Measurements from ENCODE around the gene CENPI.

- TF ChIP-seq CTCF (IDR thresholded peaks at IDR 0.05) (no peak), EP300 (IDR thresholded peaks at IDR 0.05) (no peak)
Observed at GRCh38 chrX:101051549-101052302, 46.3 kb upstream of the CENPI start, which contains the start of gene TRMT2B.

All from ovary (tissue), 3 donors.